Activated CD4-positive, alpha-beta T cell treated with anti-CD3 and anti-CD28 coated beads, Interleukin-10, Interleukin-2, amounts not matched to agents 100 ng/mL and 50 ng/mL, durations not matched to agents 16 hours and 8 hours (primary cell): ENCODE measurements around the gene GALNT12.

ENCODE experiments used
- DNase-seq: peaks from one replicate; pipeline ENCODE4 v3.0.0-alpha.2; 2020

GALNT12 gene

GRCh38 chr9:98783518-98784226 lies 23.8 kb upstream of the GALNT12 start:
- no peak for DNase-seq

- no peak for DNase-seq
Observed at GRCh38 chr9:98784831-98785806, 22.4 kb upstream of the GALNT12 start.

DNA sequence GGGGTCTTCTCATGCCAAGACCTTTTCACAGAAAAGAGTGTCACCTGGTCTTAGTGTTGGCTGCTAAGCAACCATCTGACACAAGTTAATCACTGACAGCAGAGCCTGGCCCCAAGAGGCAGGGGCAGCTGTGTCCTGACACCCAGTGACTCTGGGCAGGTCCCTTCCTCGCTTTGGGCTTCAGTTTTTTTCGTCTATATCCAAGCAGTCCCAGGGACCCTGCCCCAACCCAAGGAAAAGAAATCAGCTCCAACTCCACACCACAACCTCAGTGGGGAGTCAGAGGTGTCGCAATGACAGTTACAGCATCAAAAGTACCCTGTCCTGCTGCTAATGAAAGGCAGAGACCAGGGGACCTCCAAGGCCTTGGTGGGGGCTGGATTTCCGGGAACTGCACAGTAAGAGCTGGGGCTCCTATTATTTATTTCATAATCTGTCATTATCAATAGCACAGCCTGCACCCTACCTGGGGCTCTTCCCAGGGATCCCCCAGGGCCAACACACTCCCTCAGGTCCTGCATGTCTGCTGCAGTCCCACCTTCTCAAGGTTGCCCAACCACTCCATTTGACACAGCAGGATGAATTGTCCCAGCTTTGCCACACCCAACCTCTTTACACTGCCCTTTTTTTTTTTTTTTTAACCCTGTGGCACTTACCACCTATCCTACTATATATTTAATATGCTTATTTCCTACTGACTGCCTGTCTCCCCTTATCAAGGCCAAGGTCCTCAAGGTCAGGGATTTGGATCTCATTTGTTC lies 20.5 kb upstream of the GALNT12 start:
- DNase-seq = no peak

DNA sequence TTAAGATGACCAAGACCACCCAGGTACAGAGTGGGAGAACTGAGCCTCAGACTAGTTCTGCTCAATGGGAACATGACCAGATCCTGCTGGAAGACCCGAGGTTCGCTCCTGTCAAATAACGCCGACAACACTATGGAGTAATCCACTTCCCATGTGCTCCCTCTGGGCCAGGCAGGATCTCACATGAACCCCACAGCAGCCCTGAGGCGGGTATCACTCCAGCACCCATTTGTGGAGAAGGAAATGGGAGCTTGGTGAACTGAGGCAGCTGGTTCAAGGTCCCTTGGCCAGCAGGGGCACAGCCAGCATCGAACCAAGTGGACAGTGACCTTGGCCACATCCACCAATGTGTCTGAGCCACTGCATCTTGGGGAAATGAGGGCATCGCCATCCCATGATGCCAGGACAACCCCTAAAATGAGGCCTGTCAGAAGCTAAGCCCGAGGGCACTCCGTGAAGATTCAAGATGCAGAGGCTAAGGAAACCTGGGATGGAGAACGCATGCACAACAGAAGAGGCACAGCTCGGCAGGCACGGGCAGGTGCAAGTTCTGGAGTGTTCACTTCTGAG lies 19.6 kb upstream of the GALNT12 start:
- DNase-seq = no peak

GRCh38 chr9:98789483-98790133 lies 17.9 kb upstream of the GALNT12 start:
- DNase-seq = no peak

DNA sequence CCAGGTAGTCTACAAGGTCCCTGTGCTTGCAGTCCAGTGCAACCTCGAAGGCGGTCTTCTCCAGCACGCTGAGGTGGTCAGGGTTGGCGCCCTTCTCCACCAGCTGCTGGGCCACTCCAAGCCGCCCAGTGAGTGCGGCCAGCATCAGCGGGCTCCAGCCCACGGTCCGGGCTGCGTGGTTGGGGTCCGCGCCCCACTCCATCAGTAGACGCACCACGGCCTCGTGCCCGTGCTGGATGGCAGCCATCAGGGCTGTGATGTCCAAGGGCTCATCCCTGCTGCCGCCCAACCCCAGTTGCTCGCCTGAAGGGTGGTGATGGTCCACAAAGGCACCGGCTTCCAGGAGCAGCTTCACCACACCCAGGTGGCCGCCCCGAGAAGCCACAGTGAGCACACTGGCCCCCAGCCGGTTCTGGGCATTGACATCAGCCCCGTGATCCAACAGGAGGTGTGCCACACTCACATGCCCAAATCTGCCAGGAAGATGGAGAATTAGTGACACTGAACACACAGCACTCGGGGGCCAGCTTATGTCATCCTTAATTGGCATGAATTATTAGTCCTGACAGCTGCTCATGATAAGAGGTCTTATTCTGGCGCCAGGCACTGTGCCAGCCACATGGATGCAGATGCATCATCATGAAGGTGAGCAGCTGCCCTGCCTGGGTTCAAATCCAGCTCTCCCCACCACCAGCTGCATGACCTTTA lies 17.2 kb upstream of the GALNT12 start:
- no peak for DNase-seq

DNA sequence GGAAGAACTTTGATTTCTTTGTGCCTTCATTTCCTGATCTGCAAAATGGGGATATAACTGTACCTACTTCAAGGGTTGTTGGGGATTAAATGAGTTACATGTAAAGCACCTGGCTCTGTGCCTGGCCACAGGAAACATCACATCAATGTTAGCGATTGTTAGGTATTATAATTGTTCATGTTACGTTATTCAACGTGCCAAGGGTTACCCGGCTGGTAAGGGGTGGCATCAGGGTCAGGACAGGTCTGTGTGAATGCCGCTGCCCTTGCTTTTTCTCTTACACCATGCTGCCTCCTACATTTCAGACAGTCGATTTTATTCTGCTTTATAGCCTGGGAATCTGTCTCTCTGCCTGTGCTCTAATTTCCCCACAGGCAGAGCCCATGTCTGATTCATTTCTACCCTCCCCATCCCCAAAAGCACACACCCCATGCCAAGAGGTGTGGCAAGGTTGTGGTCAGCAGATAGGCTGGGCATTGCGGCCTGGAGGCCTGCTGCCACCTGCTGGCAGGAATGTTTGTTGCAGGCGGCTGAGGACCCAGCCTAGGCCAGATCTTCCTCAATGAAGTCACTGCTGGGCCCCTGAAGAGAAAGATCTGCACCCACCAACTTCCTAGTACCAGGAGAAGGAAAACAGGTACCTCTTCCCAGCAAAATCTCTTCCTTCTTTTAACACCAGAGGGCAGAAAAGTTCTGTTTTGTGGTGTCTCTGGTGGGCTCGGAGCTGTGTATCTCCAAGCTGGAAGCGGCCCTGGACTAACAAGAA lies 16.4 kb upstream of the GALNT12 start:
- DNase-seq = peak; percentile 76

DNA sequence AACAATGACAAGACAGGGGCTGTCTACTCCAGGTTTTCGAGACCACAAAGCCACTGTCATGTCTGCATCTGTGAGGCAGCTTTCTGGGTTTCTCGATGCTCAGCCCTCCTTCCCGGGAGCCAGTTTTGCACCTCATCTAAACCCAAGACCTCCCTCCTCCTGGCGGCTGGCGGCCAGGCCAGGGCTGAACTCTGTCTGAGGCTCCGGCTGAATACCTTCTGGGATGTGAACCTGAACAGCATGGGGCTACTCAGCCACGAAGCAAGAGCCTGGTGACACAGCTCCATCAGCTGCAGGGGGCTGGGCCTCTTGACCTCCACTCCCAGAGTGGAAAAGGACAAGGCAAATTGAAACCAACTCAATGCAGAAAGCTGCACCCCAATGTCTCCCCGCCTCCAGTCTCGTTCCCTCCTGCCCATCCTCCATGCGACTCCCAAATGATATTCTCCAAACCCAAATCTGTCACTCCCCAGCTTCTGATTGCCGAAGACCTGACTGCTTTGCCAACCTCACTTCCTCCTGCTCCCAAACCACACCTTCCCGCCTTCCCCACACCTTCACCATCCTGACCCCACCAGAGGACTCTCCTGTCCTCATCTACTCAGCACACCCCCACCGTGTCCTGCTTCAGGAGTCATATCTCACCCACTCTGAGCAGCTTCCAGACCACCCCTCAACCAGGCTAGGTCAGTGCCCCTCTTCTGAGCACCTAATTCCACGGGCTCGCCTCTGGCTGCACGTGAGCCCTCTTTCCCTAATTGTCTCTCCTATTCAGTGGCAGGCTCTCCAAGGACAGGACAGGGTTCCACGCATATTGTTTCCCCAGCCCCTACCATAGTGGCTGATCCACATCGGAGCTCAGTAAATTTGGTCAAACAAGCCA lies 15.6 kb upstream of the GALNT12 start:
- no peak for DNase-seq

DNA sequence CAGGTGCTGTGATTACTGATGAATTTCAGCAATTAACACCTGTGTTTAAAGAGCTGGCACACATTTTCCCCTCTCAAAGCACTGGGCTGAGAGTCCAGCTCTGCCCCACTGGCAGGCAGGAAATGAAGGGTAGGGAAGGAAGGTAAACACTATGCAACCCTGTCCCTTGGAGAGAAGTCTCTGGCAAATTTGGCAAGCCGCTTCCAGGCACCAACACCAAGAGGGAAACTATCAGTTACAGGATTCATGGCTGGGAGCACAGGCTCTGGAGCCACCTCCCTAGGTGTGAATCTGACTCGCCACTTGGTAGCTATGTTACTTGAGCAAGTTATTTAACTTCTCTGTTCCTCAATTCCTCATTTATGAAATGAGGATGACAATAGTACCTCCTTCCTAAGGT lies 14.4 kb upstream of the GALNT12 start:
- no peak for DNase-seq

GRCh38 chr9:98794802-98795201 lies 12.7 kb upstream of the GALNT12 start:
- no peak for DNase-seq

- DNase-seq = no peak
Observed at GRCh38 chr9:98795295-98795955, 12.0 kb upstream of the GALNT12 start.

DNA sequence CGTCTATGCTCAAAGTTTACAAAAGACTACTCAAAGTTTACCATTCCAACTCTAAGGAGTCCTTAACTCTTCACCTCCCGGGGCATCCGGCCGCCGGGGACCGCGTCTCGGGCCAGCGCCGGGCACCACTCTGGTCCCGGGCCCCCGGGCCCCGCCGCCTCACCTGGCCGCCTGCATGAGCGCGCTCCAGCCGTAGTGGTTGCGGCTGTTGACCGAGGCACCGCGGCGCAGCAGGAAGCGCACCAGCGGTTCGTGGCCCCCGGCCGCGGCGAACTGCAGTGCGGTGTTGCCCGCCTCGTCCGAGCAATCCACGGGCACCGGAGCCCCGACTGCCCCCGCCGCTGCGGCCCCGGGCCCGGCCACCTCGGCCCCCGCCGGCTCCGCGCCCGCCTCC lies 11.5 kb upstream of the GALNT12 start:
- DNase-seq = peak; percentile 37

DNA sequence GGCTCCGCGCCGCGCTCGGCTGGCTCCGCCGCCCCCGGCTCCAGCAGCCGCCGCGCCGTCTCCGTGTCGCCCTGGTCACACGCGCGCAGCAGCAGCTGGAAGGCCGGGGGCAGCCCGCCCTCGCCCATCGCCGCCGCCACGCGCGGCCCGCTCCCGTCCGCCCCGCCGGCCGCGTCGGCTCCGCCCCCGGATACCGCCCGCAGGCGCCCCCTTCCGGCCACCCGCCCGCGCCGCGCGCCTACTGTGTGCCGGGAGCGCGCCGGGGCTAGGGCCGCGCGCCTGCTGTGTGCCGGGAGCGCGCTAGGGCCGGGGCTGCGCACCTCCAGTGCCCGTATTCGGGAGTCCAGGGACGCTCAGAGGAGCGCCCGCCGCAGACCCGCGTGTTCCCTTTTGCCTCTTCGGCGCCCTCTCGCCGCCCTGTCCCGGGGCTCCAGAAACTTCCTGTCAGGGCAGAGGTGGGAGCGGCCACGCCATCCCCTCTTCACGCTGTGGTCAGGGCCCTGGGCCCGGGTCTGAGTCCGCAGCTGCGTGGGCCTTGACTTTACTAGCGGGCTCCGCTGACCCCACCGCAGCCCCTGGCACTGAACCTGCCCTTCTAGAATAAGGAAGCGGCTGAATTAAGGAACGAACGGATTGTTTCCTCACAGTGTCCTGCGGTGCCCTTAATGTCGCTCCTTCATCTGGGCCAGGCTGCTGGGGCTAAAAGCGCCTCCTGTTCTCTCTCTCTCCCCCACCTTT lies 10.9 kb upstream of the GALNT12 start, which contains the start of gene ANKS6:
TSS of gene ANKS6 (minus strand) at position 192 of the 738 bp plus-strand sequence. CDS start at position 128, 64 bp downstream.
- peak; percentile 86 for DNase-seq

DNA sequence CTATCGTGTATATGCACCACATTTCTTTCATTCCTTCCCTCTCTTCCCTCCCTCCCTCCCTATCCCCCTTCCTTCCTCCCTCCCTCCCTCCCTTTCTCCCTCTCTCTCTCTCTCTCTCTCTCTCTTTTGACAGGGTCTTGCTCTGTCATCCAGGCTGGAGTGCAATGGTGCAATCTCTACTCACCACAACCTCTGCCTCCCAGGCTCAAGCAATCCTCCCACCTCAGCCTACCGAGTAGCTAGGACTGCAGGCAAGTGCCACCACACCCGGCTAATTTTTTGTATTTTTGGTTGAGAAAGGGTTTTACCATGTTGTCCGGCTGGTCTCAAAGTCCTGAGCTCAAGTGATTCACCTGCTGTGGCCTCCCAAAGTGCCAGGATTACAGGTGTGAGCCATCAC lies 10.0 kb upstream of the GALNT12 start:
- DNase-seq = no peak

- no peak for DNase-seq
Observed at GRCh38 chr9:98798254-98798653, 9.2 kb upstream of the GALNT12 start.

DNA sequence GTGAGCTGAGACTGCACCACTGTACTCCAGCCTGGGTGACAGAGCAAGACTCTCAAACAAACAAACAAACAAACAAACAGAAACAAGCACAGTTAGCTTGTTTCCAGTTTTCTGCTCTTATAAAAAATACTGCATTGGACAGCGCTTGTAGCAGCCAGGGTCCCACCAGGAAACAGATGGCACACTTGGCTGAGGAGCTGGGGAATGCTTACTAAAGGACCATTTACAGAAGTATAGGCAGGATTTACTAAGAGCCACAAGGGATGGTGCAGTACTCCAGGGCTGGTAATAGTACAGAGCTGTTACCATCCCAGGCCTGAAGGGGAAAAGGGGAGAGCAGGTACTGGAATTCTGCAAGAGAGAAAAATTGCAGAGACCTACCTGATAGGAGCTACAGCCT lies 5.9 kb upstream of the GALNT12 start:
- DNase-seq = no peak

DNA sequence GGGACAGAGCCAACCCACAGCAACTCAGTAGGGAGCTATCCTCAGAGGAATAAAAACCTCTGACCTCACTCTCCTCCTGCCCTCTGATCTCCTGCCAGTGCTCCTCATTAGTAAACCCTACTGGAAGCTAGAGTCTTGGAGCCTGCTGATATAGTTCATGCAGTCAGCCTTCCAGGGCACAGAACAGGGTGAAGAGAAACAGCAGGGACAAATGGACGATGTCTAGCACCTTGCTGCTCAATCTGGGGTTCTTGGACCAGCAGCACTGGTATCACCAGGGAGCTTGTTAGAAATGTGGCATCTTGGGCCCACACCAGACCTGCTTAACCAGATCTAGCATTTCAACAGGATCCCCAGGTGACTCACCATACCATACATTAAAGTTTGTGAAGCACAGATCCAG lies 5.5 kb upstream of the GALNT12 start:
- DNase-seq = no peak

GRCh38 chr9:98804083-98804482 lies 3.4 kb upstream of the GALNT12 start:
- no peak for DNase-seq
